Left lung (tissue), 10 donors: Measurements from ENCODE around the gene ZNF662. TPM values are rescaled to one million over a fixed set of nuclear protein-coding genes. Genes with fewer than 3 reads are reported as not detected.

Experiments
- ATAC-seq: fragments of 200-7000 bp; cut with Tn5 transposase; one replicate; pipeline ENCODE4 v1.9.1; 2020; ENCODE audit warnings: moderate library complexity
- DNase-seq, 4 donors: peaks; one replicate each; pipeline ENCODE4 v3.0.0-alpha.2; 2013 to 2020
- H3K27ac ChIP-seq, 2 donors: fragments of 200-600 bp; sonication (generic) in 1 of 2; one replicate each; pipeline versions ENCODE4 v1.5.0 to v1.8.0; 2020 to 2021
- H3K27me3 ChIP-seq, 2 donors: fragments of 200-600 bp; sonication (generic) in 1 of 2; one replicate each; pipeline versions ENCODE4 v1.5.0 to v1.8.0; 2020 to 2021
- H3K36me3 ChIP-seq, 2 donors: fragments of 200-600 bp; sonication (generic) in 1 of 2; one replicate each; pipeline versions ENCODE4 v1.5.0 to v1.8.0; 2020 to 2021
- H3K4me1 ChIP-seq, 2 donors: fragments of 200-600 bp; one replicate each; pipeline ENCODE4 v1.8.0; 2021
- H3K4me3 ChIP-seq, 2 donors: fragments of 200-600 bp; sonication (generic) in 1 of 2; one replicate each; pipeline versions ENCODE4 v1.5.0 to v1.8.0; 2020 to 2021; ENCODE audit warnings: mild to moderate bottlenecking in 1 of 2
- H3K9me3 ChIP-seq, 2 donors: fragments of 200-600 bp; sonication (generic) in 1 of 2; one replicate each; pipeline versions ENCODE4 v1.5.0 to v1.8.0; 2020 to 2021
- CTCF ChIP-seq, 2 donors: fragments of 200-600 bp; sonication (generic) in 1 of 2; IDR thresholded peaks; one replicate each; pipeline versions ENCODE4 v1.5.0 to v1.8.0; 2021; ENCODE audit warnings: antibody characterized with exemption in 2 of 2
- intact Hi-C, 2 donors: fragments of 100-400 bp; cut with DNase I; formaldehyde crosslinking; loops; one replicate each; pipeline versions ENCODE4 v1.11.2 to v1.14.2; 2022
- polyA plus RNA-seq, 6 donors: library from polyadenylated mRNA; unstranded; fragments of 120-200 nt; gene quantifications; one replicate each; pipeline ENCODE4 v1.2.1, GENCODE V29; 2013; ENCODE audit not compliant: insufficient read length in 6 of 6
- total RNA-seq, 2 donors: library from RNA; stranded (reverse); fragmentation: NEBNext Ultra II Directional; extraction: Animal tissue kit (Norgen Biotek cat#: 25700); gene quantifications; one replicate each; pipeline ENCODE4 v1.2.1, GENCODE V29; 2021
- donor health status: DM: no; HTN: yes; CAD: no.
- donor health status: DM: no; HTN: no; CAD: no.

The ZNF662 gene
- total and polyA plus RNA-seq, 8 donors, result 6.7 to 58.6 (median 48.0) TPM

GRCh38 chr3:42964266-42964665 is 58.3 kb downstream of the ZNF662 start:
- no peaks in the 10 kb centered on the region for H3K4me1 ChIP-seq
- no peak overlapping the region for H3K27ac ChIP-seq
- DNase-seq (no peak), ATAC-seq (no peak)
- intact Hi-C loops, result loop anchor here in 1 of 2 donors (5.0 kb wide), 1 partner anchor 193 kb away; no protein-coding TSS in a partner anchor
- H3K9me3 ChIP-seq, result no peaks in the 10 kb centered on the region
- H3K27me3 ChIP-seq, result no peaks in the 10 kb centered on the region
- H3K36me3 ChIP-seq, result no peaks in the 10 kb centered on the region
- no peak overlapping the region for H3K4me3 ChIP-seq
- no peak for TF ChIP-seq CTCF (IDR thresholded peaks at IDR 0.05)

Other genes starting within 250 kb of the ZNF662 start
- not detected for gene KLHL40, start 220.6 kb upstream of the ZNF662 start, total RNA-seq
- not detected for gene KLHL40, start 220.6 kb upstream of the ZNF662 start, polyA plus RNA-seq
- gene HHATL, start 203.3 kb upstream of the ZNF662 start, total RNA-seq, result 1 to 10 TPM in 1 of 2 donors, under 1 TPM in 1; 0.29 to 1.0 TPM
- gene HHATL, start 203.3 kb upstream of the ZNF662 start, polyA plus RNA-seq, result 1 to 10 TPM in 3 of 6 donors, under 1 TPM in 2, not detected in 1; 0.36 to 1.3 (median 1.0) TPM
- 1 to 10 TPM in 1 of 2 donors, under 1 TPM in 1; 0.90 to 2.9 TPM for gene CCDC13, start 132.9 kb upstream of the ZNF662 start, total RNA-seq
- 1 to 10 TPM in 5 of 6 donors, under 1 TPM in 1; 0.95 to 3.5 (median 2.0) TPM for gene CCDC13, start 132.9 kb upstream of the ZNF662 start, polyA plus RNA-seq
- gene HIGD1A, start 101.7 kb upstream of the ZNF662 start, total RNA-seq, result 10 to 100 TPM; 81.3 to 95.2 TPM
- 10 to 100 TPM; 77.7 to 99.1 (median 92.5) TPM for gene HIGD1A, start 101.7 kb upstream of the ZNF662 start, polyA plus RNA-seq
- 1 to 10 TPM; 2.5 to 7.9 TPM for gene ACKR2, start 96.7 kb upstream of the ZNF662 start, total RNA-seq
- 1 to 10 TPM in 5 of 6 donors, under 1 TPM in 1; 0.77 to 3.1 (median 1.7) TPM for gene ACKR2, start 96.7 kb upstream of the ZNF662 start, polyA plus RNA-seq
- gene CYP8B1, start 30.3 kb upstream of the ZNF662 start, total RNA-seq, result not detected
- under 1 TPM; 0.14 to 0.46 (median 0.24) TPM for gene CYP8B1, start 30.3 kb upstream of the ZNF662 start, polyA plus RNA-seq
- gene GASK1A, start 73.2 kb downstream of the ZNF662 start, total RNA-seq, result 10 to 100 TPM; 11.3 to 12.3 TPM
- gene GASK1A, start 73.2 kb downstream of the ZNF662 start, polyA plus RNA-seq, result 1 to 10 TPM; 3.1 to 5.1 (median 3.5) TPM
- 10 to 100 TPM; 15.3 to 15.5 TPM for gene POMGNT2, start 199.9 kb downstream of the ZNF662 start, total RNA-seq
- 10 to 100 TPM; 14.6 to 18.6 (median 16.3) TPM for gene POMGNT2, start 199.9 kb downstream of the ZNF662 start, polyA plus RNA-seq